Activated T-cell treated with anti-CD3 and anti-CD28 coated beads, Interleukin-2, amount 50 U/mL, for 72 hours (primary cell): ENCODE results near the gene HSD17B12. TPM values are rescaled to one million over a fixed set of nuclear protein-coding genes. Genes with fewer than 3 reads are reported as not detected.

Experiments
- ATAC-seq, 2 donors: fragments of 150-1000 bp; cut with Tn5 transposase; replicated peaks in 1 of 2; 2 replicates each; pipeline ENCODE4 v1.10.0; 2021; ENCODE audit warnings: moderate library complexity in 2 of 2, mild to moderate bottlenecking in 1 of 2
- DNase-seq, 2 donors: peaks; one replicate each; pipeline ENCODE4 v3.0.0; 2021 to 2022; ENCODE audit warnings: mixed read lengths in 1 of 2
- H3K27ac Mint-ChIP-seq: one replicate; pipeline ENCODE4 v1.8.0; 2022; ENCODE audit warnings: mild to moderate bottlenecking, moderate library complexity, mixed read lengths
- H3K27me3 Mint-ChIP-seq: one replicate; pipeline ENCODE4 v1.8.0; 2022; ENCODE audit warnings: low read depth, mixed read lengths
- H3K36me3 Mint-ChIP-seq, 2 donors: one replicate each; pipeline ENCODE4 v1.8.0; 2022; ENCODE audit warnings: mixed read lengths in 2 of 2, mild to moderate bottlenecking in 1 of 2; ENCODE audit not compliant: insufficient read depth in 2 of 2
- H3K4me1 Mint-ChIP-seq: one replicate; pipeline ENCODE4 v1.8.0; 2022; ENCODE audit warnings: low read depth, mixed read lengths
- H3K4me3 Mint-ChIP-seq, 2 donors: one replicate each; pipeline ENCODE4 v1.8.0; 2022; ENCODE audit warnings: mild to moderate bottlenecking in 2 of 2, mixed read lengths in 2 of 2, moderate library complexity in 2 of 2
- H3K9me3 Mint-ChIP-seq, 2 donors: one replicate each; pipeline ENCODE4 v1.8.0; 2022; ENCODE audit warnings: mixed read lengths in 2 of 2
- total RNA-seq, 2 donors: library from RNA; stranded (reverse); gene quantifications; one replicate each; pipeline ENCODE4 v1.2.3, GENCODE V29; 2022

The HSD17B12 gene
- total RNA-seq, 2 donors from 2014 or later = 46.2 to 49.0 TPM

GRCh38 chr11:43904742-43905535, 224.4 kb downstream of the HSD17B12 start:
- H3K27me3 Mint-ChIP-seq = no peaks in the 10 kb centered on the region
- no peaks in the 10 kb centered on the region for H3K9me3 Mint-ChIP-seq
- peaks cover 14% of the 10 kb centered on the region for H3K4me1 Mint-ChIP-seq
- no peak overlapping the region for H3K27ac Mint-ChIP-seq
- no peak for DNase-seq
- no peak for ATAC-seq
- peaks cover 0 to 7% of the 10 kb centered on the region in 2 donors for H3K36me3 Mint-ChIP-seq
- no peak overlapping the region for H3K4me3 Mint-ChIP-seq

GRCh38 chr11:43905813-43906241, 225.3 kb downstream of the HSD17B12 start:
- H3K9me3 Mint-ChIP-seq = no peaks in the 10 kb centered on the region
- ATAC-seq (no peak), DNase-seq (no peak)
- H3K36me3 Mint-ChIP-seq = peaks cover 2 to 10% of the 10 kb centered on the region in 2 donors
- no peak overlapping the region for H3K27ac Mint-ChIP-seq
- H3K4me1 Mint-ChIP-seq = peaks cover 14% of the 10 kb centered on the region
- H3K27me3 Mint-ChIP-seq = no peaks in the 10 kb centered on the region
- no peak overlapping the region for H3K4me3 Mint-ChIP-seq

Other genes with a start within 250 kb of the HSD17B12 start
- gene ALKBH3, start 200.1 kb downstream of the HSD17B12 start, total RNA-seq = 10 to 100 TPM; 81.7 to 84.4 TPM